A549 treated with Hydrocortisone at 1 μM for 4 hours (cell line): ENCODE data around the gene TRIM56. TPM values are rescaled to one million over a fixed set of nuclear protein-coding genes. Genes with fewer than 3 reads are reported as not detected.

Experiments used
- total RNA-seq: library from RNA; stranded (reverse); fragments of 200-300 nt; extraction: Qiagen RNA extraction; gene quantifications from 5 replicates; pipeline ENCODE4 v1.2.3, GENCODE V29; 2022

Gene TRIM56, protein sequence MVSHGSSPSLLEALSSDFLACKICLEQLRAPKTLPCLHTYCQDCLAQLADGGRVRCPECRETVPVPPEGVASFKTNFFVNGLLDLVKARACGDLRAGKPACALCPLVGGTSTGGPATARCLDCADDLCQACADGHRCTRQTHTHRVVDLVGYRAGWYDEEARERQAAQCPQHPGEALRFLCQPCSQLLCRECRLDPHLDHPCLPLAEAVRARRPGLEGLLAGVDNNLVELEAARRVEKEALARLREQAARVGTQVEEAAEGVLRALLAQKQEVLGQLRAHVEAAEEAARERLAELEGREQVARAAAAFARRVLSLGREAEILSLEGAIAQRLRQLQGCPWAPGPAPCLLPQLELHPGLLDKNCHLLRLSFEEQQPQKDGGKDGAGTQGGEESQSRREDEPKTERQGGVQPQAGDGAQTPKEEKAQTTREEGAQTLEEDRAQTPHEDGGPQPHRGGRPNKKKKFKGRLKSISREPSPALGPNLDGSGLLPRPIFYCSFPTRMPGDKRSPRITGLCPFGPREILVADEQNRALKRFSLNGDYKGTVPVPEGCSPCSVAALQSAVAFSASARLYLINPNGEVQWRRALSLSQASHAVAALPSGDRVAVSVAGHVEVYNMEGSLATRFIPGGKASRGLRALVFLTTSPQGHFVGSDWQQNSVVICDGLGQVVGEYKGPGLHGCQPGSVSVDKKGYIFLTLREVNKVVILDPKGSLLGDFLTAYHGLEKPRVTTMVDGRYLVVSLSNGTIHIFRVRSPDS
- total RNA-seq, result 12.0 to 16.2 TPM (median 15.0 TPM) in 5 replicates

DNA sequence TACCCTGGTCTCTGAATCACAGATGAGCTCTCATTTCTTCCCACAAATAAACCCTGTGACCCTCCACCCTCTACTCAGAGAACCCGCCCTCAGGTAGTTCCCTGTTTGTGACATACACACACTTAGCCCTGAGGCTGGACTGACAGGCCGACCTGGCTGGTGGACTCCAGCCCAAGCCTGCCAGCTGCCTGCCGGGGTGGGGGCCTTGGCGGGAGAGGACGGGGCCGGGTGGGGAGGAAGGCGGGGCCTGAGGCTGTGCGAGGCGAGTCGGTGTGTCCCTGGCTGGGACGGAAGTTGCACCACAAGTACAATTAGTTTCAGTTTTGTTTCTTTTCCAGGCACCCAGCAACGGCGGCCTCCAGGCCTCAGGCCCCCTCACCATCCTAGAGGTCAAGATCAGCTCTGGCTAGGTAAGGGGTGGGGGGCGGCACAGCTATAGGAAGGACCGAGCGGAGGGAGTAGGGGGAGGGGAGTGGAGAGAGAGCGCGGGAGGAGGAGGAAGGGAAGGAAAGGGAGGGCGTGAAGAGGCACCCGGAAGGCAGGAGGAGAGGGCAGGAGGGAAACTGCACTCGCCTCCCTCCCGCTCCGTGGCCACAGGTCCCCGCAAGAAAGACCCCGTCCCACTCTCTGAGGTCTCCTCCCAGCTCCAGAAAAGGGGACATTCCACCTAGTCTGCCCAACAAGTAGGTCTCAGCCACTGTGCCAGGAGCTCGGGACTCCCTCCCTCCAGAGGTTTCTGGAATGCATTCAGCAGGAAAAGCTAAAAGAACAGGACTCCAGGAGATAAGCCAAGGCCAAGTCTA lies at the start of gene TRIM56:
TSS of gene TRIM56 (plus strand) at position 320 of the 803 bp plus-strand sequence. CDS start 1,832 bp downstream, outside the sequence.

DNA sequence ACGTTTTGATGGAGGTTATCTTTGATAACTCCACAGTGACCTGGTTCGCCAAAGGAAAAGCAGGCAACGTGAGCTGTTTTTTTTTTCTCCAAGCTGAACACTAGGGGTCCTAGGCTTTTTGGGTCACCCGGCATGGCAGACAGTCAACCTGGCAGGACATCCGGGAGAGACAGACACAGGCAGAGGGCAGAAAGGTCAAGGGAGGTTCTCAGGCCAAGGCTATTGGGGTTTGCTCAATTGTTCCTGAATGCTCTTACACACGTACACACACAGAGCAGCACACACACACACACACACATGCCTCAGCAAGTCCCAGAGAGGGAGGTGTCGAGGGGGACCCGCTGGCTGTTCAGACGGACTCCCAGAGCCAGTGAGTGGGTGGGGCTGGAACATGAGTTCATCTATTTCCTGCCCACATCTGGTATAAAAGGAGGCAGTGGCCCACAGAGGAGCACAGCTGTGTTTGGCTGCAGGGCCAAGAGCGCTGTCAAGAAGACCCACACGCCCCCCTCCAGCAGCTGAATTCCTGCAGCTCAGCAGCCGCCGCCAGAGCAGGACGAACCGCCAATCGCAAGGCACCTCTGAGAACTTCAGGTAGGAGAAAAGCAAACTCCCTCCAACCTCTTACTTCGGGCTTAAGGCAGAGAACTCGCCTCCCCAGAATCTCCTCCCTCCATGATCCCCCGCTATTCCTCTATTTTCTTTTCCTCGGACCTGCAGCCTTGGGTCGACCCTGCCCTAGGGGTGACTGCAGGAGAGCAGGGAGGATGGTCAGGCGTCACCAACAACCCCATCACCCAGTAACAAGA lies 41.6 kb downstream of the TRIM56 start, which contains the start of gene SERPINE1:
TSS of gene SERPINE1 (plus strand) at position 454 of the 809 bp plus-strand sequence. CDS start 1,290 bp downstream, outside the sequence.

Other genes starting within 250 kb of the TRIM56 start
- 14.1 to 16.1 TPM (median 14.7 TPM) in 5 replicates for gene SLC12A9, start 232.8 kb upstream of the TRIM56 start, total RNA-seq
- 43.8 to 55.0 TPM (median 51.5 TPM) in 5 replicates for gene TRIP6, start 218.1 kb upstream of the TRIM56 start, total RNA-seq
- gene SRRT, start 210.4 kb upstream of the TRIM56 start, total RNA-seq, result 127 to 136 TPM (median 132 TPM) in 5 replicates
- 3.7 to 6.3 TPM (median 6.0 TPM) in 5 replicates for gene UFSP1, start 195.8 kb upstream of the TRIM56 start, total RNA-seq
- 2.4 to 3.2 TPM (median 3.0 TPM) in 5 replicates for gene ACHE, start 189.6 kb upstream of the TRIM56 start, total RNA-seq
- 13.5 to 23.7 TPM (median 20.2 TPM) in 5 replicates for gene MUC3A, start 135.9 kb upstream of the TRIM56 start, total RNA-seq
- gene MUC12, start 115.9 kb upstream of the TRIM56 start, total RNA-seq, result 12.6 to 23.9 TPM (median 19.6 TPM) in 5 replicates
- 0.01 to 0.02 TPM (median 0.02 TPM) in 5 replicates for gene MUC17, start 65.4 kb upstream of the TRIM56 start, total RNA-seq
- 1,637 to 2,046 TPM (median 1,903 TPM) in 5 replicates for gene SERPINE1, start 41.6 kb downstream of the TRIM56 start, total RNA-seq
- gene AP1S1, start 69.0 kb downstream of the TRIM56 start, total RNA-seq, result 145 to 152 TPM (median 148 TPM) in 5 replicates
- gene VGF, start 80.1 kb downstream of the TRIM56 start, total RNA-seq, result 12.5 to 28.3 TPM (median 19.4 TPM) in 5 replicates
- 0.08 to 0.17 TPM (median 0.15 TPM) in 5 replicates for gene NAT16, start 94.8 kb downstream of the TRIM56 start, total RNA-seq
- not detected in 5 replicates for gene MOGAT3, start 115.6 kb downstream of the TRIM56 start, total RNA-seq
- 77.9 to 84.6 TPM (median 80.8 TPM) in 5 replicates for gene PLOD3, start 132.1 kb downstream of the TRIM56 start, total RNA-seq
- gene ZNHIT1, start 132.7 kb downstream of the TRIM56 start, total RNA-seq, result 68.1 to 101 TPM (median 91.6 TPM) in 5 replicates
- 8.4 to 12.5 TPM (median 10.5 TPM) in 5 replicates for gene CLDN15, start 152.3 kb downstream of the TRIM56 start, total RNA-seq
- gene FIS1, start 159.6 kb downstream of the TRIM56 start, total RNA-seq, result 120 to 154 TPM (median 137 TPM) in 5 replicates
- 49.9 to 54.4 TPM (median 52.5 TPM) in 5 replicates for gene IFT22, start 236.3 kb downstream of the TRIM56 start, total RNA-seq